GM21515 (cell line): Measurements from ENCODE around the gene DCN.

ENCODE experiments used
- ATAC-seq: cut with Tn5 transposase; IDR thresholded peaks from one replicate; pipeline ENCODE4 v1.9.1; 2021; ENCODE audit not compliant: unreplicated experiment

The DCN gene

DNA sequence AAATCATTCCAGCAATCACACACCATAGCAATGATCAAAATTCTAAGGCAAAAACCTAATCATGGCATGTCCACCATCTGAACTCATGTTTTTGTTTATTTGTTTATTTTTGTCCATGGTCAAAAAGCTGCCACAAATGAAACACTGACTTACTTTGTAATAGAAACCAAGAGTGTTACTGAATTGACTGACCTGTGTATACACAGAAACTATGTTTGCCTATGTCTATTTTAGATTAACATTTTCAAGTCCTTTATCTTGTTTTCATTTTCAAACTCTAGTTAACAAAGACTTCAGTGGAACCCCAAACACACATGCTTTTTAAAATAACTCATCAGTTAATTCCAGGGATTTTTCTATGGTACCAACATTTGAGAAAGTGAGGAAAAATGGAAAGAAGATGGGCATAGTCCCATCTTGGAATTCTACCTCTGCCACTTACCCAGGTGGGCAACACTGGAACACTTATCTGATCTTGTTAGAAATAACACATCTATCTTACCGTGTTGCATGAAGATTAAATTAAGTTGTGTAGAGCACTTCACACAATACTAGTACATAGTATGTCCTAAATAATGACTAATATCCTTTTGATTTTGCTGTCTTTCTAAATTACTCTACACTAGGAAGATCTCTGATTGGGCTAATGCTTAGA lies 77.7 kb downstream of the DCN start:
- peak; percentile 60 for ATAC-seq

GRCh38 chr12:91103624-91104023 lies 79.0 kb downstream of the DCN start:
- no peak for ATAC-seq

GRCh38 chr12:91103101-91103500 lies 79.5 kb downstream of the DCN start:
- no peak for ATAC-seq

GRCh38 chr12:91100906-91101305 lies 81.7 kb downstream of the DCN start:
- no peak for ATAC-seq

GRCh38 chr12:91099836-91100235 lies 82.8 kb downstream of the DCN start:
- no peak for ATAC-seq

DNA sequence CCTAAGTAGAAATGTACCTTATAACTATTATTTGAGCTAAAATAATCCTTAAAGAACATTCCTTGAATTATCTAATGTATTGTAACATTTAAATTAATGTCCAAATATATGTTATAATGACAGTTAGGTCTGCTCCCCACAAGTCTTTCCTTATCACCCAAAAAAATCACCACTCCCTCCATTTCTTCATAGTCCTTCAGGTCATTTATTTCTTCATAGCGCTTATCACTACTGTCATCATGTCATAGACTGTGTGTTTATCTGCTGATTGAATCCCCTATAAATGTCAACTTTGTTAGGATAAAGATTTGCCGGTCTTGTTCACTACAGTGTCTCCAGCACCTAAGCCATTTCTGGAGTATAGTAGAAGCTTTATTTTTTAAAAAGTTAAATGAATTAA lies 83.3 kb downstream of the DCN start:
- no peak for ATAC-seq

- ATAC-seq, result no peak
These were observed 83.7 kb downstream of the DCN start for GRCh38 chr12:91098941-91099340.

DNA sequence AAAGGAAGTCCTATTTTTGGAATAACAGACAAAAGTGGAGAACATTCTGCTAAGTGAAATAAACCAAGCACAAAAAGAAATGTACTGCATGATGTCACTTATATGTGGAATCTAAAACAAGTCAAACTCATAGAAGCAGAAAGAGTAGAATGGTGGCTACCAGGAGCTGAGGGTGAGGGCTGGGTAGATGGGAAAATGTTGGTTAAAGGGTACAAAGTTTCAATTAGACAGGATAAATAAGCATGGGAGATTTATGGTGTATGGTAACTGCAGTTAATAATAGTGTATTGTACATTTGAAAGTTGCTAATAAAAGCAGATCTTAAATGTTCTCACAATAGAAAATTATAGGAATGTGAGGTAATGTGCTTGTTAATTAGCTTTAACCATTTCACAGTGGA lies 84.2 kb downstream of the DCN start:
- no peak for ATAC-seq

GRCh38 chr12:91094957-91095356 lies 87.7 kb downstream of the DCN start:
- no peak for ATAC-seq

DNA sequence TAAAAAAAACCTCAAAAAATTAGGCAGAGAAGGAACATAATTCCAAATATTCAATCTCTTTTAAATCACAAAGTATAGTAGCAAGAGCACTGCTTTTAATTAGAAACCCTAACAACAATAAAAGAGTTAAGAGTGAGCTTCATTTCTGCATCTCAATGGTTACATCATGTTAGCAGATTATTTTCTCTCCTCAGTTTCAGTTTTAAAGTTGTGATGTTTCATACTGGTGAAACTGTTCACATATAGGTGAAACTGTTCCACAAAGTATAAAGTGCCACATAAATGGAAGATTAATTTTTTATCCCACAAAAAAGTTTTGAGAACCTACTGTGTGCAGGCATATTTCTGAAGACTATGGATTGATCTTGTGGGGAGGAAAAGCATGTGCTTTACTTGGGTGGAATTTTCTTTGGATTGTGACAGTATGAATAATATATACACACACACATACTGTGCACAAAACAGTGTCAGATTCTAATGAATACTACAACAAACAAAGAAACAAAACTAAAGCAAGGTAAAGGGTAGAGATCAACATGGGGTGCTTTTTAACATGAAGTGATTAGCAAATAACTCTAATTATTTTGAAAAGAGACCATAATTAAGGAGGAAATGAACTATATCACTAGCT lies 88.5 kb downstream of the DCN start:
- no peak for ATAC-seq

DNA sequence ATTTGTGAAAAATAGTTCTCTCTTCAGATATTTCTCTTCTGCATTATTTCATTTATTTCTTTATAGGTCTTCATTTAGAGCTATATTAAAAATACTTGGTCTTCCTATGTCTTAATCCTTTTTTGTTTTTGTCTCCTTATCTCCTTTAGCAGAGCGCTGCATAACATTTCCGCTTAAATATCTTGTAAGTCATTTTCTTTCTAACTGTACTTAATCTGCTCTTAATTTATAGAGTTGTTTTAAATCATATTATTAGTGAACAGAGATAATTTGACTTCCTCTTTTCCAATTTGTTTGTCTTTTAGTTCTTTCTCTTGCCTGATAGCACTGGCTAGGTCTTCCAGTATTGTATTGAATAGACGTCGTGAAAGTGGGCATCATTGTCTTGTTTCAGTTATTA lies 89.3 kb downstream of the DCN start:
- ATAC-seq, result no peak

GRCh38 chr12:91091916-91092715 lies 90.5 kb downstream of the DCN start:
- no peak for ATAC-seq
